ENCODE data around the gene RNASE12. TPM values are rescaled to one million over a fixed set of nuclear protein-coding genes. Genes with fewer than 3 reads are reported as not detected.

RNASE12 gene
- total RNA-seq, 4 donors from 2014 or later, result not detected

DNA sequence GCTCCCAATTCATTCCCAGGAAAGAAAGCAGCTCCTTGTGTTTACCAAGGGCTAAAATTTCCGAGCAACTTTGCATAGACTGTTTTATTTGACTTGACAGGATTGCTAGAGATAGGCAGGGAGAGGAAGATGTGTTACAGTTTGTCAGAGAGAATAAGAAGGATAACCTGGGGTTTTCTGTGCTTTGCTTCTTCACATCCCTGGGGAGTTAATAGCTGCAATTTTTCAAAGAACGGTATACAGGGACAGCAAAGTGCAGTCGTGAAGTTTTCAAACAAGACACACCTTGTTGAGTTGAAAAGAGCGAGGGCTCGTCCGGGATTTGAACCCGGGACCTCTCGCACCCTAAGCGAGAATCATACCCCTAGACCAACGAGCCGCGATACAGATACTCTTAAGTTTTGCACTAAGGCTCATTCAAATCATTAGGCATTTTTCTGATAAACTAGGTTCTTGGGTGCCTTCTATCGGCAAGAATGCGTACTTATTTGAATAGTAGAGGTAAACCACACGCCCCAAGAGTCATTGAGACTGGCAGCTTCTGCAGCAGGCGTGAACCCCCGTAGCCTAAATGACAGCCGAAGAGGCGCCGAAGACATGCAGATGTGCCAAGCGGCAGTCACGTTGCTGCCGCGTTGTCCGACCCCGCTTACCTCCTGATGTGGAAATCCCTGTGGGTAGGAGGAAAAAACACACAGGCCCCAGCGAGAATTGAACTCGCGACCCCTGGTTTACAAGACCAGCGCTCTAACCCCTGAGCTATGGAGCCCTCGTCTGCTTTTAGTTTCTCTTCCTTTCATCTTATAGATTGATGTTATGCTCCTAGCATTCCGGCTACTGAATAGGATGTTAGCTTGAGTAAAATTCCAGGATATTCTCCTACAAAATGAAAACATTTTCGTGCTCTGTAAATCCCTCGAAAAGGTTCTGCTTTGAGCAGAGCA lies 22.2 kb upstream of the RNASE12 start:
- Histone ChIP-seq H3K27ac (peak overlapping the region; percentile 35 to 88 (median 78)), H3K4me3 (peak overlapping the region; percentile 24 to 67 (median 44)), H3K9me3 (no peaks in the 10 kb centered on the region), H3K4me1 (peaks cover 0 to 45% (median 6%) of the 10 kb centered on the region in 3 donors), H3K36me3 (no peaks in the 10 kb centered on the region), H3K27me3 (no peaks in the 10 kb centered on the region)
- no peak for DNase-seq
- 0 to 1% methylated on average over 27 of the region's 34 CpGs for WGBS, 2 donors
- TF ChIP-seq CTCF (IDR thresholded peaks at IDR 0.05), result peak; percentile 49 to 91 (median 82)
- TF ChIP-seq POLR2A (IDR thresholded peaks at IDR 0.05), result no peak
- intact Hi-C loops (cut with DNase I), result loop anchor here (2.0 to 10.0 kb wide), 3 partner anchors 71 to 361 kb away; partner anchors contain the start of genes PARP2 and RNASE4

- DNase-seq, result no peak
- Histone ChIP-seq H3K27me3 (no peaks in the 10 kb centered on the region), H3K27ac (peak overlapping the region in 1 of 4 donors; percentile 82), H3K4me3 (no peak overlapping the region), H3K4me1 (peaks cover 0 to 45% (median 6%) of the 10 kb centered on the region in 3 donors), H3K36me3 (no peaks in the 10 kb centered on the region), H3K9me3 (no peaks in the 10 kb centered on the region)
- TF ChIP-seq POLR2A (IDR thresholded peaks at IDR 0.05) (no peak), CTCF (IDR thresholded peaks at IDR 0.05) (no peak)
- intact Hi-C loops (cut with DNase I), result loop anchor here (2.0 to 10.0 kb wide), 3 partner anchors 72 to 362 kb away; partner anchors contain the start of genes PARP2 and RNASE4
- WGBS, 2 donors, result 35 to 50% methylated on average over 5 of the region's 5 CpGs
Observed at GRCh38 chr14:20612403-20612802, 21.2 kb upstream of the RNASE12 start.

- H3K27me3 ChIP-seq, result no peaks in the 10 kb centered on the region
- no peak for DNase-seq
- TF ChIP-seq POLR2A (IDR thresholded peaks at IDR 0.05), result no peak
- TF ChIP-seq CTCF (IDR thresholded peaks at IDR 0.05), result no peak
- H3K4me1 ChIP-seq, result peaks cover 0 to 45% (median 6%) of the 10 kb centered on the region in 3 donors
- H3K27ac ChIP-seq, result no peak overlapping the region
- no peak overlapping the region for H3K4me3 ChIP-seq
- no peaks in the 10 kb centered on the region for H3K36me3 ChIP-seq
- intact Hi-C loops (cut with DNase I), result loop anchor here (5.0 to 10.0 kb wide), 2 partner anchors 269 to 364 kb away; partner anchors contain the start of gene PARP2
- H3K9me3 ChIP-seq, result no peaks in the 10 kb centered on the region
- WGBS, 2 donors, result 48 to 53% methylated on average over 4 of the region's 4 CpGs
Observed at GRCh38 chr14:20611277-20611676, 20.1 kb upstream of the RNASE12 start.

GRCh38 chr14:20610002-20610765 lies 19.0 kb upstream of the RNASE12 start:
- peaks cover 0 to 42% (median 6%) of the 10 kb centered on the region in 3 donors for H3K4me1 ChIP-seq
- intact Hi-C loops (cut with DNase I), result loop anchor here (5.0 to 10.0 kb wide), 2 partner anchors 268 to 365 kb away; partner anchors contain the start of gene PARP2
- WGBS, 2 donors, result 6% methylated on average over 27 of the region's 27 CpGs
- H3K36me3 ChIP-seq, result no peaks in the 10 kb centered on the region
- no peak for DNase-seq
- H3K9me3 ChIP-seq, result no peaks in the 10 kb centered on the region
- no peaks in the 10 kb centered on the region for H3K27me3 ChIP-seq
- TF ChIP-seq CTCF (IDR thresholded peaks at IDR 0.05) (no peak), POLR2A (IDR thresholded peaks at IDR 0.05) (no peak)
- peak overlapping the region; percentile 65 to 83 (median 76) for H3K27ac ChIP-seq
- peak overlapping the region; percentile 67 to 95 (median 80) for H3K4me3 ChIP-seq
